T-helper 17 cell (primary cell): ENCODE results near the gene MGAT4A. TPM values are rescaled to one million over a fixed set of nuclear protein-coding genes. Genes with fewer than 3 reads are reported as not detected.

ENCODE experiments used
- ATAC-seq: fragments of 150-1000 bp; cut with Tn5 transposase; 2 replicates; pipeline ENCODE4 v1.10.0; 2021; ENCODE audit warnings: mild to moderate bottlenecking, moderate library complexity
- DNase-seq, 3 donors: peaks; one replicate each; pipeline versions ENCODE4 v3.0.0 to v3.0.0-alpha.2; 2020 to 2021
- H3K9me3 ChIP-seq: one replicate; pipeline ENCODE4 v1.7.0; 2013; ENCODE audit warnings: low read length, mild to moderate bottlenecking; ENCODE audit not compliant: control insufficient read depth, poor library complexity, severe bottlenecking
- H3K27ac Mint-ChIP-seq: one replicate; pipeline ENCODE4 v1.8.0; 2022; ENCODE audit warnings: mild to moderate bottlenecking, moderate library complexity, mixed read lengths
- H3K27me3 Mint-ChIP-seq: one replicate; pipeline ENCODE4 v1.8.0; 2022; ENCODE audit warnings: mixed read lengths
- H3K36me3 Mint-ChIP-seq: one replicate; pipeline ENCODE4 v1.8.0; 2022; ENCODE audit warnings: low read depth, mixed read lengths
- H3K4me1 Mint-ChIP-seq: one replicate; pipeline ENCODE4 v1.8.0; 2022; ENCODE audit warnings: mild to moderate bottlenecking, mixed read lengths
- H3K4me3 Mint-ChIP-seq: one replicate; pipeline ENCODE4 v1.8.0; 2022; ENCODE audit warnings: mild to moderate bottlenecking, moderate library complexity, mixed read lengths
- total RNA-seq, 4 donors: library from RNA in 2 of 4; stranded (reverse) in 2 of 4; gene quantifications; one replicate each; pipeline ENCODE4 v1.2.3 and lab custom pipeline; 2022 to 2026

Gene MGAT4A
- total RNA-seq, 2 donors from 2014 or later, result 187 to 205 TPM

- Mint-ChIP-seq H3K27me3 (no peaks in the 10 kb centered on the region), H3K4me3 (no peak overlapping the region), H3K27ac (peak overlapping the region; percentile 92), H3K4me1 (peaks cover 6% of the 10 kb centered on the region), H3K36me3 (peaks cover 10% of the 10 kb centered on the region)
- ATAC-seq (no peak), DNase-seq (no peak)
- no peaks in the 10 kb centered on the region for H3K9me3 ChIP-seq
These were observed 160.6 kb downstream of the MGAT4A start for GRCh38 chr2:98570356-98570755.

GRCh38 chr2:98569915-98570314, 161.0 kb downstream of the MGAT4A start:
- no peak for DNase-seq
- peaks cover 10% of the 10 kb centered on the region for H3K36me3 Mint-ChIP-seq
- no peak for ATAC-seq
- H3K27ac Mint-ChIP-seq, result peak overlapping the region; percentile 92
- H3K4me1 Mint-ChIP-seq, result peaks cover 6% of the 10 kb centered on the region
- H3K27me3 Mint-ChIP-seq, result no peaks in the 10 kb centered on the region
- H3K4me3 Mint-ChIP-seq, result no peak overlapping the region
- no peaks in the 10 kb centered on the region for H3K9me3 ChIP-seq

- peak; percentile 49 to 71 (median 61) for DNase-seq
- H3K36me3 Mint-ChIP-seq, result peaks cover 10% of the 10 kb centered on the region
- H3K27ac Mint-ChIP-seq, result peak overlapping the region; percentile 92
- peaks cover 6% of the 10 kb centered on the region for H3K4me1 Mint-ChIP-seq
- H3K27me3 Mint-ChIP-seq, result no peaks in the 10 kb centered on the region
- H3K9me3 ChIP-seq, result no peaks in the 10 kb centered on the region
- H3K4me3 Mint-ChIP-seq, result no peak overlapping the region
- ATAC-seq, result peak; percentile 88
These were observed 161.6 kb downstream of the MGAT4A start for GRCh38 chr2:98569197-98569793.

Other genes with a start within 250 kb of the MGAT4A start
- gene COA5, start 122.6 kb downstream of the MGAT4A start, total RNA-seq, result 10 to 100 TPM; 20.0 to 20.7 TPM
- 10 to 100 TPM; 12.0 to 14.8 TPM for gene UNC50, start 122.5 kb downstream of the MGAT4A start, total RNA-seq
- under 1 TPM; 0.29 to 0.55 TPM for gene CRACDL, start 205.1 kb upstream of the MGAT4A start, total RNA-seq